GM12878 (cell line): ENCODE data around the gene RIMS3. TPM values are rescaled to one million over a fixed set of nuclear protein-coding genes. Genes with fewer than 3 reads are reported as not detected.

ENCODE experiments used
- ATAC-seq: fragments of 200-7000 bp; cut with Tn5 transposase; 3 replicates; pipeline ENCODE4 v1.9.1; 2020; ENCODE audit warnings: mild to moderate bottlenecking, moderate library complexity
- BruUV-seq: library from RNA; stranded (reverse); fragments of 400-500 nt; replicated peaks from 2 replicates; lab custom pipeline; 2021; lab: Mats Ljungman, UMichigan
- CTCF ChIA-PET: fragments of 300-600 bp; sonication (Branson Sonifier 250); formaldehyde crosslinking; extraction: SDS; loops from one replicate; lab custom pipeline; 2021; ENCODE audit warnings: inconsistent platforms; lab: Yijun Ruan, JAX
- POLR2A ChIA-PET: fragments of 350-600 bp; formaldehyde crosslinking; extraction: SDS; loops from one replicate; lab custom pipeline; 2021; ENCODE audit warnings: inconsistent platforms; lab: Charles Lee
- RAD21 ChIA-PET: fragments of 300-600 bp; sonication (Branson Sonifier 250); formaldehyde crosslinking; loops from one replicate; lab custom pipeline; 2023; ENCODE audit warnings: antibody characterized with exemption; ENCODE audit not compliant: unreplicated experiment; lab: Charles Lee
- SMC1A ChIA-PET: fragments of 300-600 bp; sonication (Branson Sonifier 250); formaldehyde crosslinking; loops from one replicate; lab custom pipeline; 2023; ENCODE audit not compliant: unreplicated experiment, uncharacterized antibody; lab: Charles Lee
- DNase-seq: peaks from one replicate; pipeline ENCODE4 v3.0.0-alpha.2; 2011; ENCODE audit warnings: low read depth, low spot score
- FAIRE-seq: peaks from 3 replicates; lab custom pipeline; 2011; peaks lifted over from hg19 to GRCh38; lab: Jason Lieb, UNC
- H2AFZ ChIP-seq: 2 replicates; pipeline ENCODE4 v1.6.0; 2011; ENCODE audit warnings: low read depth, low read length, control low read depth; ENCODE audit not compliant: control insufficient read depth
- H3K27ac ChIP-seq: 2 replicates; pipeline ENCODE4 v1.5.1; 2011; ENCODE audit warnings: control low read depth; ENCODE audit not compliant: control insufficient read depth, insufficient read depth
- H3K27me3 ChIP-seq, 2 experiments: replicated peaks in 1 of 2; 2 replicates each; pipeline versions ENCODE4 v1.6.0 to v1.6.1; 2011; ENCODE audit warnings: low read length in 1 of 2; ENCODE audit not compliant: control insufficient read depth in 2 of 2, insufficient read depth in 2 of 2
- H3K36me3 ChIP-seq, 2 experiments: 2 replicates each; pipeline ENCODE4 v1.5.1; 2011; ENCODE audit warnings: low read length in 1 of 2; ENCODE audit not compliant: control insufficient read depth in 2 of 2, insufficient read depth in 2 of 2
- H3K4me1 ChIP-seq: 2 replicates; pipeline ENCODE4 v1.6.1; 2011; ENCODE audit warnings: mild to moderate bottlenecking, low read length, moderate library complexity, mixed read lengths; ENCODE audit not compliant: control insufficient read depth, insufficient read depth
- H3K4me2 ChIP-seq: 2 replicates; pipeline ENCODE4 v1.6.0; 2011; ENCODE audit warnings: control low read depth; ENCODE audit not compliant: control insufficient read depth, insufficient read depth
- H3K4me3 ChIP-seq: fragments of 200-600 bp; sonication (generic); 2 replicates; pipeline ENCODE4 v1.5.1; 2016
- H3K79me2 ChIP-seq: 2 replicates; pipeline ENCODE4 v1.6.0; 2011; ENCODE audit warnings: low read length; ENCODE audit not compliant: control insufficient read depth, insufficient read depth
- H3K9ac ChIP-seq: 2 replicates; pipeline ENCODE4 v1.8.0; 2011; ENCODE audit warnings: low read length, control low read depth, mixed read lengths; ENCODE audit not compliant: control insufficient read depth, insufficient read depth
- H3K9me3 ChIP-seq: replicated peaks from 3 replicates; pipeline ENCODE4 v1.5.1; 2011; ENCODE audit warnings: mild to moderate bottlenecking, low read length; ENCODE audit not compliant: control insufficient read depth, insufficient read depth
- H4K20me1 ChIP-seq: 2 replicates; pipeline ENCODE4 v1.6.0; 2011; ENCODE audit not compliant: control insufficient read depth, insufficient read depth
- CBFB ChIP-seq: IDR thresholded peaks from 2 replicates; pipeline ENCODE4 v1.6.1; 2016; ENCODE audit warnings: antibody characterized with exemption, low read depth
- E2F4 ChIP-seq: IDR thresholded peaks from 2 replicates; pipeline ENCODE4 v1.6.1; 2012; ENCODE audit warnings: low read depth, low read length, improper control_type of control experiment
- ETV6 ChIP-seq, 2 experiments: fragments of 450-650 bp in 1 of 2; IDR thresholded peaks in 1 of 2; conservative IDR thresholded peaks in 1 of 2; 2 replicates each; pipeline ENCODE4 v1.6.1; 2014; ENCODE audit warnings: antibody characterized with exemption in 1 of 2, borderline replicate concordance in 1 of 2, low read depth in 1 of 2, mild to moderate bottlenecking in 1 of 2, moderate library complexity in 1 of 2
- HCFC1 ChIP-seq: fragments of 150-350 bp; IDR thresholded peaks from 2 replicates; pipeline ENCODE4 v1.6.1; 2014; ENCODE audit warnings: low read length
- HDGF ChIP-seq: fragments of 450-650 bp; IDR thresholded peaks from 2 replicates; pipeline ENCODE4 v1.6.1; 2016; ENCODE audit warnings: antibody characterized with exemption
- MEF2B ChIP-seq: fragments of 450-650 bp; IDR thresholded peaks from 2 replicates; pipeline ENCODE4 v1.6.1; 2018; ENCODE audit warnings: mild to moderate bottlenecking, moderate library complexity; ENCODE audit not compliant: partially characterized antibody, poor library complexity, severe bottlenecking
- MTA2 ChIP-seq: fragments of 450-650 bp; IDR thresholded peaks from 2 replicates; pipeline ENCODE4 v1.6.1; 2016; ENCODE audit warnings: low read depth, mild to moderate bottlenecking, moderate library complexity
- MYB ChIP-seq: fragments of 150-350 bp; IDR thresholded peaks from 2 replicates; pipeline ENCODE4 v1.6.1; 2014; ENCODE audit warnings: mild to moderate bottlenecking, low read depth, low read length, borderline replicate concordance
- POLR2AphosphoS2 ChIP-seq: IDR thresholded peaks from 2 replicates; pipeline ENCODE4 v1.6.1; 2011; ENCODE audit warnings: low read depth, mild to moderate bottlenecking, low read length, improper control_type of control experiment, moderate library complexity
- RBBP5 ChIP-seq: fragments of 200-600 bp; sonication (generic); conservative IDR thresholded peaks from 2 replicates; pipeline ENCODE4 v1.6.1; 2016
- TAF1 ChIP-seq: IDR thresholded peaks from 2 replicates; pipeline ENCODE4 v1.6.1; 2011; ENCODE audit warnings: mild to moderate bottlenecking, low read depth, low read length, borderline replicate concordance
- ZNF592 ChIP-seq: fragments of 450-650 bp; IDR thresholded peaks from 2 replicates; pipeline ENCODE4 v1.6.1; 2017; ENCODE audit warnings: mild to moderate bottlenecking, moderate library complexity
- ZNF687 ChIP-seq: fragments of 450-650 bp; IDR thresholded peaks from 2 replicates; pipeline ENCODE4 v1.6.1; 2017; ENCODE audit warnings: mild to moderate bottlenecking, moderate library complexity
- WGBS: methylation state at CpG from one replicate; pipeline ENCODE4 v1.1.6; 2016; ENCODE audit warnings: low lambda C conversion rate; ENCODE audit not compliant: insufficient replicate concordance, insufficient coverage; ENCODE audit errors: missing lambda C conversion rate; 5-methylcytosine and 5-hydroxymethylcytosine counted together
- in situ Hi-C: fragments of 300-500 bp; cut with MboI; formaldehyde crosslinking; loops from 9 replicates; pipeline ENCODE4 v1.14.3; 2018; ENCODE audit warnings: mixed read lengths
- intact Hi-C: fragments of 100-400 bp; cut with micrococcal nuclease; formaldehyde crosslinking; loops from one replicate; pipeline ENCODE4 v1.14.2; 2022; ENCODE audit not compliant: unreplicated experiment
- polyA plus RNA-seq, 11 experiments: library from polyadenylated mRNA; depleted of rRNA in 4 of 11; unstranded in 6 of 11; stranded (reverse) in 5 of 11; fragments of >200 nt; fragmentation: Nextera tagmentation in 4 of 11; fragmentation: Illumina TruSeq in 1 of 11; extraction: Ambion mirVana in 4 of 11; extraction: Trizol in 1 of 11; gene quantifications; 1 replicate in 1 of 11; 2 replicates in 10 of 11; pipeline versions ENCODE4 v1.2.1 to v1.2.3, GENCODE V29; 2011 to 2016; ENCODE audit warnings: inconsistent platforms in 2 of 11, missing spikeins in 2 of 11, low read depth in 1 of 11
- total RNA-seq, 4 experiments: library from RNA; depleted of rRNA in 3 of 4; stranded (reverse); fragments of >200 nt in 3 of 4; fragmentation: Illumina TruSeq in 1 of 4; extraction: Trizol in 1 of 4; gene quantifications; 2 replicates each; pipeline versions ENCODE4 v1.2.1 to v1.2.3, GENCODE V29; 2013 to 2021

Gene RIMS3
- total and polyA plus RNA-seq, 10 of the 15 experiments (the other 5 are each of a cell fraction or from before 2014, with no cell fraction given) = 0.02 to 4.7 (median 0.39) TPM

- 0 out of 2 replicates have a peak, but pooled peaks have one; percentile 46 for TF ChIP-seq ZNF687
- peak; percentile 41 for TF ChIP-seq MEF2B
- TF ChIP-seq RBBP5 = no peak
- TF ChIP-seq E2F4 = no peak
Measured at GRCh38 chr1:40712997-40713396, 47.5 kb upstream of the RIMS3 start (continued).

GRCh38 chr1:40712405-40712944, 47.0 kb upstream of the RIMS3 start:
- Histone ChIP-seq H3K27me3 (no peaks in the 10 kb centered on the region), H3K9ac (no peak overlapping the region), H2AFZ (no peak overlapping the region), H4K20me1 (no peaks in the 10 kb centered on the region), H3K4me1 (peaks cover 19% of the 10 kb centered on the region), H3K36me3 (peaks cover 0 to 10% of the 10 kb centered on the region in 2 experiments; a peak in 3 of 4 replicates), H3K4me2 (peak overlapping the region; percentile 66), H3K4me3 (peak overlapping the region; percentile 77; the same call in 1 of the 2 replicates), H3K9me3 (no peaks in the 10 kb centered on the region), H3K79me2 (peaks cover 89% of the 10 kb centered on the region), H3K27ac (peak overlapping the region; percentile 82)
- no peak for FAIRE-seq
- intact Hi-C loops (no loop called here), in situ Hi-C loops (no loop called here)
- CTCF ChIA-PET = interaction anchor here (0.7 to 4.2 kb wide), 6 partner anchors 9 to 62 kb away, joined by 3 to 36 read pairs (median 6); partner anchors contain the start of gene NFYC
- DNase-seq = no peak
- BruUV-seq = no TSS peak
- ATAC-seq = no peak
- SMC1A ChIA-PET = interaction anchor here (0.8 to 6.3 kb wide), 8 partner anchors 10 to 52 kb away, joined by 3 to 115 read pairs (median 4); partner anchors contain the start of gene NFYC
- RAD21 ChIA-PET = interaction anchor here (0.7 to 6.1 kb wide), 8 partner anchors 10 to 52 kb away, joined by 3 to 89 read pairs (median 4); partner anchors contain the start of gene NFYC
- POLR2A ChIA-PET = interaction anchor here (0.7 to 12.7 kb wide), 4 partner anchors 11 to 53 kb away, joined by 4 to 244 read pairs (median 26); partner anchors contain the start of gene NFYC
- 78% methylated on average over 4 of the region's 5 CpGs for WGBS
- no peak for TF ChIP-seq HCFC1
- TF ChIP-seq HDGF = no peak
- no peak for TF ChIP-seq ZNF592
- no peak for TF ChIP-seq MTA2
- no peak for TF ChIP-seq MYB
- TF ChIP-seq ETV6 (conservative IDR thresholded peaks at IDR 0.05 in 1 of 2, IDR thresholded peaks at IDR 0.05 in 1 of 2; ENCODE audit: borderline replicate concordance in 1 of 2, low read depth in 1 of 2) = no peak
- no peak for TF ChIP-seq POLR2AphosphoS2
- TF ChIP-seq TAF1 = no peak
- TF ChIP-seq CBFB = no peak
